GM19025 (cell line): ENCODE data around the gene CSNK1A1.
"Not testable (repeated sequence)": the region's sequence is repeated elsewhere in the genome, so short reads cannot be mapped to it uniquely, and the experiment has no call there.

Experiments
- ATAC-seq: cut with Tn5 transposase; IDR thresholded peaks from one replicate; pipeline ENCODE4 v1.9.1; 2021; ENCODE audit warnings: mild to moderate bottlenecking, low read depth, moderate library complexity; ENCODE audit not compliant: unreplicated experiment

Gene CSNK1A1

GRCh38 chr5:149464796-149465489, 86.3 kb downstream of the CSNK1A1 start:
- no peak for ATAC-seq

DNA sequence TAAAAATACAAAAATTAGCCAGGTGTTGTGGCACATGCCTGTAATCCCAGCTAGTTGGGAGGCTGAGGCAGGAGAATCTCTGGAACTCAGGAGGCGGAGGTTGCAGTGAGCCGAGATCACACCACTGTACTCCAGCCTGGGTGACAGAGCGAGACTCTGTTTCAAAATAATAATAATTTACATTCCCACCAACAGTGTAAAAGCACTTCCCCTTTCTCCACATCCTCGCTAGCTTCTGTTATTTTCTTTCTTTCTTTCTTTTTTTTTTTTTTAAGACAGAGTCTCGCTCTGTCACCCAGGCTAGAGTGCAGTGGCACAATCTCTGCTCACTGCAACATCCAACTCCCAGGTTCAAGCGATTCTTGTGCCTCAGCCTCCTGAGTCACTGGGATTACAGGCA, 89.3 kb downstream of the CSNK1A1 start:
- ATAC-seq = not testable (repeated sequence)

DNA sequence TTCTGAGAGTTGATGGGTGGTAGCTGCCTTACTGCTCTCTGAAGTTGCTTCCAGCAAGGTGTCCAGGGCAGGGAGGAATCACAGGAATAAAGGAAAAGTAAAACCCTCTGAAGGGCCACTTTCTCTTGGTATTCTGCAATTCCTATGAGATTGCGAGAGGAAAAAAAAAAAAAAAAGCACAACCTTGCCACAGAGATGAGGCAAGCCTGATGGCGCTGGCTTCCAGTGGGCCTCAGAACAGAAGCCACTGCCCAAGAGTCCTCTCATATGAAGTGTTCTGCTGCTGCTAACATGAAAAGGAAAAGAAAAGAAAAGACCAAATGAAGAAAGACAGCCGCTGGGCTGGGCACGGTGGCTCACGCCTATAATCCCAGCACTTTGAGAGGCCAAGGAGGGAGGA, 91.3 kb downstream of the CSNK1A1 start:
- ATAC-seq = no peak

DNA sequence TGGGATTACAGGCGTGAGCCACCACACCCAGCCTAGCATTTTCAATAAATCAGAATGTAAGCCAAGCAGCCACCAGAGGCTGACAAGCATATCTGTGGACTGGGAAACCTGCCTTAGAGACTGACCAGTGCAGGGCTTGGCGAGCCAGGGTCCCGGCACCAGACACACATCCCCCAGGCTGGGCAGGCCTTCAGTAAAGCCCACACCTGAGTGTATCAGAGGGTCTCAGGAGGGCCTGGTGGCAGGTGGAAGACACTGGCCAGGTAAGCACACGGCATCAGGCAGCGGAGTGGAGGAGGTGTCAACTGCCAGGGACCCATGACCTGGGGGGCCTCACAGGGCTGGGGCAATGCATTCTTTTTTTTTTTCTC, 93.9 kb downstream of the CSNK1A1 start:
- ATAC-seq = no peak

DNA sequence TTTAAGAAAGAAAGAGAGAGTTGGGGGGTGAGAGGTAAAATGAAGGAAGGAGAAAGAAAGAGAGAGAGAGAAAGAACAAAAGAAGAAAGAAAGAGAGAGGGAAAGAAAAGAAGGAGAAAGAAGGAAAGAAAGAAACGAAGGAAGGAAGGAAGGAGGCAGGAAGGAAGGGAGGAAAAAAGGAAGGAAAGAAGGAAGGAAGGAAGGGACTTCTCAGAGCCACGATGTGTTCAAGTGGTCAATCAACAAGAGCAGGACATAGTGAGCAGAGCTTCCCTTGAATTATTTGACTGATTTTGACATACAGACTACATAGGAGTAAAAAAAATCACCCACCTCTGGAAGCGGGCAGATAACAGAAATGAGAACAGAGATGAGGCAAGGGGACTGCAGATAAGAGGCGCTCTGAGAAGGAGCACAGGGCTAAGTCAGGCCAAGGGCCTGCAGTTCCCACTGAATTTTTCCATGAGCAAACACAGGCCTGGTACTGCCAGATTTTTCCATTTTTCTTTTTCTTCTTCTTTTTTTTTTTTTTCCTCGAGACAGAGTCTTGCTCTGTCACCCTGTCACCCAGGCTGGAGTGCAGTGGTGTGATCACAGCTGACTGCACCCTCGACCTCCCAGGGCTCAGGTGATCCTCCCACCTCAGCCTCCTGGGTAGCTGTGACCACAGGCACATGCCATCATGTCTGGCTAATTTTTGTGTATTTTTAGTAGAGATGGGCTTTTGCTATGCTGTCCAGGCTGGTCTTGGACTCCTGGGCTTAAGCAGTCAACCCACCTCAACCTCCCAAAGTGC, 94.4 kb downstream of the CSNK1A1 start:
- ATAC-seq = no peak

DNA sequence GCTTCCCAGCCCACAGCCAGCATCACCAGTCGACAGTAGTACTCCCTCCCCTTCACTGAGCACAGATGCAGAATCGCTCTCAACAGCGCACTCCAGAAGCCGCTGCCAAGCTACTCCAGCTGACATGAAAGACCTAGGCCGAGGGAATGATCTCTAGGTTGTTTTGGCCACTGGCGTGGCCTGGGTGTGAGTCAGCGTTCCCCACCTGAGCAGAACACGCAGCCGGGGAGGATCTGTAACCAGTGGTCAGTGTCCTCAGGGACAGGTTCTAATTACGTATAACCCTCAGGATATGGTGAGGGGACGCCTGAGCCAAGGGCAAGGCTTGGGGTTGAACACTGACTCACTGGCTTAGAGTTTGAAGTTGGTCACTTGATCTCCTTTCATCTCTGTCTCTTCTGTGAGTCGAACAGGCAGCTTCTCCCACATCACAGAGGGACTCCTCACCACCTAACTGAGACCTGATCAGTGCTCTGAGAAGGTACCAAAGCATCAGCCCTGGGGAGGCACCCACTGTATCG, 95.3 kb downstream of the CSNK1A1 start:
- no peak for ATAC-seq

GRCh38 chr5:149453618-149454415, 97.4 kb downstream of the CSNK1A1 start:
- no peak for ATAC-seq

DNA sequence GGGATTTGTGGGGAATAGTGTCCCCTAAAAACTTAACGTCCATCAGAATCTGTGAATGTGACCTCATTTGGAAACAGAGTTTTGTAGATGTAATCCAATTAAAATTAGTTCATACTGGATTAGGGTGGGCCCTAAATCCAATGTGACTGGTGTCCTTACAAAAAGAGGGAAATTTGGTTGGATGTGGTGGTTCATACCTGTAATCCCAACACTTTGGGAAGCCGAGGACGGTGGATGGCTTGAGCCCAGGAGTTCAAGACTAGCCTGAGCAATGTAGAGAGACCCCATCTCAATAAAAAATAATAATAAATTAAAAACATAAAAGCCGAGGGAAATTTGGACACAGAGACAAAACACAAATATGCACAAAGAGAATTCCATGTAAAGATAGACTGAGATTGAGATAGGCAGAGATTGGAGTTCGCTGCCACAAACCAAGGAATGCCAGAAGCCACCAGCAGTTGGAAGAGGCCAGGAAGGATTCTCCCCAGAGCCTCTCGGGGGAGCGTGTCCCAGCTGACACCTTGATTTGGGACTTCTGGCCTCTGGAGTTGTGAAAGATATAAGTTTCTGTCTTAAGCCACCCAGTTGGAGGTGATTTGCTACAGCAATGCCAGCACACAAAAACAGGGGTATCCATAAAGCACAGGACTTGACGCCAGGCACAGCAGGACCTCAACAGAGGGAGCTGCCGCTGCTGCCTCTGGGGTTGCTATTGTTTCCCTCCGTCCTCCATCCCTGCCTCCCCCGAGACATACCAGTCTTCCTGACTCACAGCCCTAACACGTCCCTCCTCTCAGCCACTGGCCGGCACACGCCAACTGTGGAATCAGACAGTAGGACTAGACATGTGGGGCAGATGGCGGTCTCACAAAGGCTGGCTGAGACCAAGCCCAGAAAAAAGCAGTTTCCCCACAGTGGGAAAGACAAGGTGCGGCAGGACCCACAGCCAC, 98.3 kb downstream of the CSNK1A1 start:
- ATAC-seq = no peak

DNA sequence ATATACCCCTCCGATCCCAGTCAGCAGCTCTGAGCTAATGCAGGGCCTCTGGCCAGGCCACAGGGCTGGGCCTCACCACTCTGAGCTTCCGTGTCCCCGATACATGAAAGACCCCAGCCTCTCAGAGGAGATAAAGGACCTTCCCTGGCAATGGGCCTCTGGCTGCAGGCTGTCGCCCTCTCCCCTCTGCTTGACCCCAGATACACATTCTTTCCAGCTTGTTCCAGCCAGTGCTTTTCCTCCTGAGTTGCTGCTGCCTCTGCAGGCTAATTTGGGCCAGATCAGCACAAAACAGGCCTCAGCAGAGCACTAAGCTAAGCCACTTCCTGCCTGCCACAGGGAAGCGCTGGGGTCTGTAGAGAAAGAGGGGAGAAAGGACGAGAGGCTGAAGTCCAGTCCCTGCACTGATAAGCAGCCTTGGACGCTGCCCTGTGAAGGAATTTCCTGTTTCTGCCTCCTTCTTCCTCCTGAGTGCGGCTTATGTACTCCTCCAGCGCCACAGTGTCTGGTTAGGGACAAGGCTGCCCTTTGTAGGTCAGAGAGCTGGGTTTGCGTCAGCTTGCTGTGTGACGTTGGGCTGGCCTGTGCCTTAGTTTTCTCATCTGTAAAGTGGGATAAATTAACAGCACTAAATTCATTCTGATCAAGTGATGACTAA, 99.1 kb downstream of the CSNK1A1 start:
- no peak for ATAC-seq

GRCh38 chr5:149450199-149450598, 101.0 kb downstream of the CSNK1A1 start:
- no peak for ATAC-seq

GRCh38 chr5:149448831-149449714, 102.2 kb downstream of the CSNK1A1 start:
- ATAC-seq = no peak

DNA sequence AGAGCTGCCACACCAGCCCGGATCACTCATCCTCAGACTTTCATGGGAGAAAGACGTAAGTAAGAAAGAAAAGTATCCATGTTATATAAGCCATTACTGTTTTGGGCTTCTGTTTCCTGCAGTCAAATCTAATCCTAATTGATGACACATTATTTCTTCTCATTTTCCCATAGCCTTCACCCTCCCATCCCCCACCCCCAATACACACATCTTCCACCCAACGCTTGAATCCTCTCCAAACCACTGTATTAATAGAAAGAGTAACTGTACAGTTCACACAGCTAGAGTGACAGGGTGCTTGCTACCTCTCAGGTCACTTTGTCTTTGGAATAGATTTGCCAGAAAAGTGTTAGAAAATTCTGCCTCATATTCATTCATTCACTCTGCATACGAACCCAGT, 102.8 kb downstream of the CSNK1A1 start:
- no peak for ATAC-seq

GRCh38 chr5:149447373-149448367, 103.6 kb downstream of the CSNK1A1 start:
- ATAC-seq = no peak

- ATAC-seq = not testable (repeated sequence)
Measured at GRCh38 chr5:149446794-149447193, 104.4 kb downstream of the CSNK1A1 start.

DNA sequence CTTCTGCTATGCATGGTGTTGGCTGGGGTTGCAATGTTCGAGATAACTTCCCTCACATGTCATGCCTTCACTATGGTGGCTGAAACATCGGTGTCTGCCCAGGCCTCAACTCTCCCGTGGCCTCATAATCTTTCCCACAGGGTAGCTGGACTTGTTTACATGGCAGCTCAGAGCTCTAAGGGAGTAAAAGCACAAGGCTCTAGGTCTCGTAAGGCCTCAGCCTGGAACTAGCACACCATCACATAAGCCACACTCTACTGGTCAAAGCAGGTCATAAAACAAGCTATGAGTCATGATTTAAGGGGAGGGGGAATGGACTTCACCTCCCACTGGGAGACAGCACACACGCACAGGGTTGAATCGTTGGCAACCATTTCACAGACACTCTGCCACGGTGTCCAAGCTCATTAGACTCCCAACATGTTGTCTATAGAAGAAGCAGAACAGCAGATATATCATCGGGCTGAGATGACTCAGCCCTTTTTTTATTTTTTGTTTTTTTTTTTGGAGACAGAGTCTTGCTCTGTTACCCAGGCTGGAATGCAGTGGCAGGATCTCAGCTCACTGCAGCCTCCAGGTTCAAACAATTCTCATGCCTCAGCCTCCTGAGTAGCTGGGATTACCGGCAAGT, 105.4 kb downstream of the CSNK1A1 start:
- ATAC-seq = no peak

GRCh38 chr5:149445343-149445738, 105.9 kb downstream of the CSNK1A1 start:
- no peak for ATAC-seq

- not testable (repeated sequence) for ATAC-seq
Measured at GRCh38 chr5:149444430-149444829, 106.8 kb downstream of the CSNK1A1 start.
